ENCODE results near the gene CIAO1.

CIAO1 gene

GRCh38 chr2:96240341-96241038 lies 25.5 kb upstream of the CIAO1 start:
- no peaks in the 10 kb centered on the region for H3K9me3 Mint-ChIP-seq
- no peak overlapping the region for H3K4me3 Mint-ChIP-seq
- H3K27me3 Mint-ChIP-seq (ENCODE audit: low read depth): no peaks in the 10 kb centered on the region
- TF ChIP-seq CTCF (IDR thresholded peaks at IDR 0.05; ENCODE audit: unreplicated experiment in 3 of 3): no peak
- H3K4me1 Mint-ChIP-seq: peaks cover 19% of the 10 kb centered on the region
- no peak overlapping the region for H3K27ac Mint-ChIP-seq
- no peaks in the 10 kb centered on the region for H3K36me3 Mint-ChIP-seq (ENCODE audit: low read depth)

- H3K4me1 Mint-ChIP-seq: peaks cover 19% of the 10 kb centered on the region
- no peak overlapping the region for H3K27ac Mint-ChIP-seq
- no peaks in the 10 kb centered on the region for H3K27me3 Mint-ChIP-seq (ENCODE audit: low read depth)
- H3K36me3 Mint-ChIP-seq (ENCODE audit: low read depth): peaks cover 4% of the 10 kb centered on the region
- H3K9me3 Mint-ChIP-seq: no peaks in the 10 kb centered on the region
- no peak overlapping the region for H3K4me3 Mint-ChIP-seq
- TF ChIP-seq CTCF (IDR thresholded peaks at IDR 0.05; ENCODE audit: unreplicated experiment in 3 of 3): no peak
Measured at GRCh38 chr2:96241227-96241626, 24.8 kb upstream of the CIAO1 start.

- peaks cover 4% of the 10 kb centered on the region for H3K36me3 Mint-ChIP-seq (ENCODE audit: low read depth)
- no peak overlapping the region for H3K4me3 Mint-ChIP-seq
- no peaks in the 10 kb centered on the region for H3K9me3 Mint-ChIP-seq
- H3K4me1 Mint-ChIP-seq: peaks cover 23% of the 10 kb centered on the region
- TF ChIP-seq CTCF (IDR thresholded peaks at IDR 0.05; ENCODE audit: unreplicated experiment in 3 of 3): no peak
- no peak overlapping the region for H3K27ac Mint-ChIP-seq
- H3K27me3 Mint-ChIP-seq (ENCODE audit: low read depth): no peaks in the 10 kb centered on the region
Measured at GRCh38 chr2:96241900-96242611, 24.0 kb upstream of the CIAO1 start.

- no peak for TF ChIP-seq CTCF (IDR thresholded peaks at IDR 0.05; ENCODE audit: unreplicated experiment in 3 of 3)
- Mint-ChIP-seq H3K27me3 (ENCODE audit: low read depth) (no peaks in the 10 kb centered on the region), H3K4me1 (peaks cover 23% of the 10 kb centered on the region)
Measured at GRCh38 chr2:96243843-96244242, 22.2 kb upstream of the CIAO1 start.

GRCh38 chr2:96245609-96246390 lies 20.2 kb upstream of the CIAO1 start:
- no peaks in the 10 kb centered on the region for H3K9me3 Mint-ChIP-seq
- peaks cover 11% of the 10 kb centered on the region for H3K36me3 Mint-ChIP-seq (ENCODE audit: low read depth)
- H3K27me3 Mint-ChIP-seq (ENCODE audit: low read depth): no peaks in the 10 kb centered on the region
- no peak overlapping the region for H3K27ac Mint-ChIP-seq
- peaks cover 25% of the 10 kb centered on the region for H3K4me1 Mint-ChIP-seq
- no peak for TF ChIP-seq CTCF (IDR thresholded peaks at IDR 0.05; ENCODE audit: unreplicated experiment in 3 of 3)
- no peak overlapping the region for H3K4me3 Mint-ChIP-seq

More at GRCh38 chr2:96243843-96244242, 22.2 kb upstream of the CIAO1 start:
- Mint-ChIP-seq H3K4me3 (no peak overlapping the region), H3K27ac (no peak overlapping the region), H3K36me3 (ENCODE audit: low read depth) (peaks cover 4% of the 10 kb centered on the region), H3K9me3 (no peaks in the 10 kb centered on the region)

Data from nephron (organoid).